GM19324 (cell line): ENCODE measurements around the gene VSTM5.
"Not testable (repeated sequence)": the region's sequence is repeated elsewhere in the genome, so short reads cannot be mapped to it uniquely, and the experiment has no call there.

Source experiments
- ATAC-seq: cut with Tn5 transposase; IDR thresholded peaks from one replicate; pipeline ENCODE4 v1.9.1; 2021; ENCODE audit warnings: mild to moderate bottlenecking, moderate library complexity; ENCODE audit not compliant: unreplicated experiment, low FRiP score

The VSTM5 gene

GRCh38 chr11:93850594-93851018 is at the start of gene VSTM5:
Gene VSTM5, minus strand, starts transcription at chr11:93850618. Its CDS starts 116 bp downstream, at chr11:93850502.
- no peak for ATAC-seq

GRCh38 chr11:93895106-93895862 is 44.9 kb upstream of the VSTM5 start:
- no peak for ATAC-seq

- no peak for ATAC-seq
Measured at GRCh38 chr11:93890391-93891051, 40.1 kb upstream of the VSTM5 start.

- no peak for ATAC-seq
Measured at GRCh38 chr11:93887111-93887510, 36.7 kb upstream of the VSTM5 start.

- ATAC-seq: not testable (repeated sequence)
Measured at GRCh38 chr11:93879114-93879513, 28.7 kb upstream of the VSTM5 start.

GRCh38 chr11:93875637-93876036 is 25.2 kb upstream of the VSTM5 start:
- no peak for ATAC-seq

- ATAC-seq: no peak
Measured at GRCh38 chr11:93871526-93871925, 21.1 kb upstream of the VSTM5 start.

GRCh38 chr11:93870616-93871015 is 20.2 kb upstream of the VSTM5 start:
- ATAC-seq: no peak

- no peak for ATAC-seq
Measured at GRCh38 chr11:93869830-93870229, 19.4 kb upstream of the VSTM5 start.

GRCh38 chr11:93868404-93868803 is 18.0 kb upstream of the VSTM5 start:
- ATAC-seq: not testable (repeated sequence)

GRCh38 chr11:93861808-93862207 is 11.4 kb upstream of the VSTM5 start:
- ATAC-seq: no peak

GRCh38 chr11:93858121-93858775 is 7.8 kb upstream of the VSTM5 start:
- no peak for ATAC-seq

- ATAC-seq: no peak
Measured at GRCh38 chr11:93857413-93858120, 7.1 kb upstream of the VSTM5 start.

- no peak for ATAC-seq
Measured at GRCh38 chr11:93852242-93852641, 1.8 kb upstream of the VSTM5 start.

- ATAC-seq: no peak
Measured at GRCh38 chr11:93849751-93850593, 446 bp downstream of the VSTM5 start.

GRCh38 chr11:93849201-93849600 is 1.2 kb downstream of the VSTM5 start:
- ATAC-seq: no peak

- ATAC-seq: no peak
Measured at GRCh38 chr11:93846411-93846810, 4.0 kb downstream of the VSTM5 start.

- ATAC-seq: no peak
Measured at GRCh38 chr11:93845181-93846092, 5.0 kb downstream of the VSTM5 start.

- no peak for ATAC-seq
Measured at GRCh38 chr11:93844568-93844967, 5.8 kb downstream of the VSTM5 start.
